ENCODE measurements around the gene NPAS2. TPM values are rescaled to one million over a fixed set of nuclear protein-coding genes. Genes with fewer than 3 reads are reported as not detected.

NPAS2 gene
- total and polyA plus RNA-seq, 2 donors (not counting 3 experiments of a cell fraction or from before 2014, with no cell fraction given), result 29.0 to 53.9 TPM

DNA sequence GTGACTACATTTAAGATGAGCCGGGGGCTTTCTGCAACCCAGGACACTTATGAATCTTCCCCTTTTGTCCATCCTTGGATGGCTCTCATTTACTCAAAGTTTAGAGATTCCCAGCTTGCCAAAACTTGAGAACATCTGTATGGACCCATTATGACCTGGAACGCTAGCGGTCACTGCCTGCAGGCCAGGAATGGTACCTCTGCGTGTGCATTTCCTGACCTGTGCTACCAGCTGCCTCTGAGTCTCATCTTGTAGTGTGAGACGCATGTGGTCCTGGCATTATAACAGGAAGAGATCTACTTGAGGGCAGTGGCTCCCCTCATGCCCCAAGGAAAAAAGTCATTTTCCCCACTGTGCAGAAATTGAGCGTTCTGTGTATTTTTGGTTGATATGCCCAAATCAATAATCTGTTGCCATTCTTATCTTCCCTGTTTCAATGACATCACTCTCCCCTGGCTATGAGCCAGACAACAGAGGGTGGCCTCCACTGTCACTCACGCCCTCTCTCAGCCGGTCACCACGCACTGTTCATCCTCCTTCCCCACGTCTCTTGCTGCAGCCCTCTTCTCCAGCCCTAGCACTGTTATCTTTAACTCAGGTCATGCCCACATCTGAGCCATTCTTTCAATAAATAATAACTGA is 28.5 kb upstream of the NPAS2 start:
- Histone ChIP-seq H3K9me1 (replicated peaks; ENCODE audit: control insufficient read depth, extremely low read depth, insufficient read depth, low read length) (no peaks in the 10 kb centered on the region), H2AFZ (ENCODE audit: low read depth, low read length) (no peak overlapping the region), H3K4me1 (ENCODE audit: control insufficient read depth, extremely low read depth, insufficient read depth, low read length) (peaks cover 5% of the 10 kb centered on the region), H3K79me2 (ENCODE audit: control insufficient read depth, insufficient read depth, low read length) (no peaks in the 10 kb centered on the region), H4K20me1 (replicated peaks; ENCODE audit: control insufficient read depth, extremely low read depth, insufficient read depth, low read length) (no peaks in the 10 kb centered on the region), H3K27ac (ENCODE audit: insufficient read depth, low read depth, low read length) (no peak overlapping the region), H3K4me2 (ENCODE audit: insufficient read depth, low read length) (no peak overlapping the region), H3K36me3 (ENCODE audit: control insufficient read depth in 2 of 2, extremely low read depth in 1 of 2, insufficient read depth in 2 of 2, low read length in 2 of 2) (no peaks in the 10 kb centered on the region), H3K9ac (replicated peaks; ENCODE audit: extremely low read depth, insufficient read depth, low read length) (no peak overlapping the region), H3K9me3 (replicated peaks; ENCODE audit: control insufficient read depth, insufficient read depth, low read length) (no peaks in the 10 kb centered on the region), H3K4me3 (replicated peaks in 1 of 3; ENCODE audit: insufficient read depth in 1 of 3, low read depth in 1 of 3, low read length in 3 of 3) (no peak overlapping the region), H3K27me3 (ENCODE audit: control insufficient read depth in 2 of 2, insufficient read depth in 2 of 2, low read length in 2 of 2) (no peaks in the 10 kb centered on the region)
- CTCF ChIA-PET, result interaction anchor here (1.3 kb wide), 1 partner anchor 12 kb away, joined by 4 read pairs; no protein-coding TSS in a partner anchor
- BruUV-seq (replicated peaks), result no TSS peak
- FAIRE-seq, result no peak
- dilution Hi-C loops (cut with MboI; ENCODE audit: extremely low pct_ligation_motif_present, low sequenced_read_pairs), result no loop called here
- POLR2A ChIA-PET, result no interaction called here
- DNase-seq (ENCODE audit: low read depth, low spot score), result no peak
- TF ChIP-seq FOS (IDR thresholded peaks at IDR 0.05; ENCODE audit: borderline replicate concordance, insufficient read depth, low read length) (no peak), JUN (IDR thresholded peaks at IDR 0.05; ENCODE audit: borderline replicate concordance, insufficient read depth, insufficient read length, low read depth) (no peak), GATA2 (IDR thresholded peaks at IDR 0.05; ENCODE audit: insufficient read depth, insufficient read length, low read depth, low read length) (no peak), MYC (IDR thresholded peaks at IDR 0.05; ENCODE audit: low read depth, low read length) (no peak), POLR2A (IDR thresholded peaks at IDR 0.05; ENCODE audit: low read depth, low read length) (no peak), POLR2AphosphoS5 (IDR thresholded peaks at IDR 0.05; ENCODE audit: insufficient read depth, low read depth, low read length) (no peak), MAX (IDR thresholded peaks at IDR 0.05; ENCODE audit: insufficient read depth, insufficient read length) (no peak), EZH2 (IDR thresholded peaks at IDR 0.05; ENCODE audit: borderline replicate concordance, low read depth, low read length, severe bottlenecking) (no peak)
- TF ChIP-seq, protein P1, sequence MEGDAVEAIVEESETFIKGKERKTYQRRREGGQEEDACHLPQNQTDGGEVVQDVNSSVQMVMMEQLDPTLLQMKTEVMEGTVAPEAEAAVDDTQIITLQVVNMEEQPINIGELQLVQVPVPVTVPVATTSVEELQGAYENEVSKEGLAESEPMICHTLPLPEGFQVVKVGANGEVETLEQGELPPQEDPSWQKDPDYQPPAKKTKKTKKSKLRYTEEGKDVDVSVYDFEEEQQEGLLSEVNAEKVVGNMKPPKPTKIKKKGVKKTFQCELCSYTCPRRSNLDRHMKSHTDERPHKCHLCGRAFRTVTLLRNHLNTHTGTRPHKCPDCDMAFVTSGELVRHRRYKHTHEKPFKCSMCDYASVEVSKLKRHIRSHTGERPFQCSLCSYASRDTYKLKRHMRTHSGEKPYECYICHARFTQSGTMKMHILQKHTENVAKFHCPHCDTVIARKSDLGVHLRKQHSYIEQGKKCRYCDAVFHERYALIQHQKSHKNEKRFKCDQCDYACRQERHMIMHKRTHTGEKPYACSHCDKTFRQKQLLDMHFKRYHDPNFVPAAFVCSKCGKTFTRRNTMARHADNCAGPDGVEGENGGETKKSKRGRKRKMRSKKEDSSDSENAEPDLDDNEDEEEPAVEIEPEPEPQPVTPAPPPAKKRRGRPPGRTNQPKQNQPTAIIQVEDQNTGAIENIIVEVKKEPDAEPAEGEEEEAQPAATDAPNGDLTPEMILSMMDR (IDR thresholded peaks at IDR 0.05; ENCODE audit: extremely low read depth in 1 of 2, insufficient read depth in 1 of 2, low read depth in 1 of 2, low read length in 2 of 2), result no peak
- intact Hi-C loops (cut with micrococcal nuclease), result no loop called here
